IMR-90 (cell line): ENCODE data around the gene SYP. TPM values are rescaled to one million over a fixed set of nuclear protein-coding genes. Genes with fewer than 3 reads are reported as not detected.

Source experiments
- ATAC-seq: fragments of 200-7000 bp; cut with Tn5 transposase; 2 replicates; pipeline ENCODE4 v1.9.1; 2020; ENCODE audit warnings: low read depth, mild to moderate bottlenecking, moderate library complexity
- BruUV-seq: library from RNA; stranded (reverse); fragments of 400-500 nt; replicated peaks from 2 replicates; lab custom pipeline; 2021; lab: Mats Ljungman, UMichigan
- CTCF ChIA-PET: fragments of 300-600 bp; formaldehyde crosslinking; extraction: SDS; loops from one replicate; lab custom pipeline; 2021; ENCODE audit warnings: antibody characterized with exemption; lab: Yijun Ruan, JAX
- POLR2A ChIA-PET: fragments of 300-600 bp; sonication (Branson Sonifier 250); formaldehyde crosslinking; loops from one replicate; lab custom pipeline; 2022; ENCODE audit warnings: antibody characterized with exemption; ENCODE audit not compliant: unreplicated experiment; lab: Charles Lee
- DNase-seq: peaks from one replicate; pipeline ENCODE4 v3.0.0; 2013
- H2AFZ ChIP-seq: replicated peaks from 2 replicates; pipeline ENCODE3; 2013; ENCODE audit warnings: low read length, mild to moderate bottlenecking; ENCODE audit not compliant: poor library complexity
- H2AK5ac ChIP-seq: 2 replicates; pipeline ENCODE4 v1.6.1; 2013; ENCODE audit warnings: low read depth, low read length, inconsistent platforms
- H2AK9ac ChIP-seq: replicated peaks from 2 replicates; pipeline ENCODE3; 2013; ENCODE audit warnings: mild to moderate bottlenecking, low read depth, low read length, moderate library complexity; ENCODE audit not compliant: poor library complexity
- H2BK120ac ChIP-seq: 2 replicates; pipeline ENCODE4 v1.6.1; 2013; ENCODE audit warnings: low read depth, low read length, inconsistent platforms
- H2BK15ac ChIP-seq: 3 replicates; pipeline ENCODE4 v1.6.1; 2013; ENCODE audit warnings: low read depth, low read length, inconsistent platforms
- H2BK20ac ChIP-seq: 2 replicates; pipeline ENCODE4 v1.6.1; 2013; ENCODE audit warnings: low read depth, mild to moderate bottlenecking, inconsistent platforms, low read length, moderate library complexity
- H2BK5ac ChIP-seq: 2 replicates; pipeline ENCODE4 v1.6.1; 2013; ENCODE audit warnings: mild to moderate bottlenecking, low read depth, low read length, inconsistent platforms; ENCODE audit not compliant: poor library complexity, severe bottlenecking
- H3K14ac ChIP-seq: replicated peaks from 2 replicates; pipeline ENCODE4 v1.6.1; 2013; ENCODE audit warnings: low read depth, low read length, inconsistent platforms
- H3K18ac ChIP-seq: 2 replicates; pipeline ENCODE4 v1.6.1; 2013; ENCODE audit warnings: low read depth, low read length, control low read depth
- H3K23ac ChIP-seq: 2 replicates; pipeline ENCODE4 v1.6.1; 2013; ENCODE audit warnings: low read depth, low read length, inconsistent platforms
- H3K27ac ChIP-seq: 2 replicates; pipeline ENCODE4 v1.5.1; 2013; ENCODE audit warnings: mild to moderate bottlenecking, control low read depth, low read length; ENCODE audit not compliant: insufficient read depth
- H3K27me3 ChIP-seq: 2 replicates; pipeline ENCODE4 v1.6.1; 2013; ENCODE audit warnings: low read length; ENCODE audit not compliant: control insufficient read depth, insufficient read depth
- H3K36me3 ChIP-seq: 2 replicates; pipeline ENCODE4 v1.6.1; 2013; ENCODE audit warnings: low read length, mixed read lengths; ENCODE audit not compliant: control insufficient read depth, insufficient read depth
- H3K4ac ChIP-seq: 2 replicates; pipeline ENCODE4 v1.6.1; 2013; ENCODE audit warnings: low read depth, low read length, inconsistent platforms
- H3K4me1 ChIP-seq: 2 replicates; pipeline ENCODE4 v1.6.1; 2013; ENCODE audit warnings: low read length, mixed read lengths; ENCODE audit not compliant: control insufficient read depth, insufficient read depth
- H3K4me2 ChIP-seq: 2 replicates; pipeline ENCODE4 v1.6.1; 2013; ENCODE audit warnings: low read depth, mild to moderate bottlenecking, control low read depth, low read length, moderate library complexity
- H3K4me3 ChIP-seq: 2 replicates; pipeline ENCODE4 v1.5.1; 2013; ENCODE audit warnings: low read depth, mild to moderate bottlenecking, control low read depth, low read length, moderate library complexity; ENCODE audit not compliant: insufficient read depth
- H3K56ac ChIP-seq: 2 replicates; pipeline ENCODE4 v1.6.1; 2013; ENCODE audit warnings: low read length, inconsistent platforms; ENCODE audit not compliant: insufficient read depth; ENCODE audit errors: extremely low read depth
- H3K79me1 ChIP-seq, 2 experiments: 2 replicates each; pipeline ENCODE4 v1.6.1; 2013; ENCODE audit warnings: low read length in 2 of 2, inconsistent platforms in 1 of 2, low read depth in 1 of 2
- H3K9ac ChIP-seq: 2 replicates; pipeline ENCODE4 v1.6.1; 2013; ENCODE audit warnings: low read depth, low read length, control low read depth
- H3K9me1 ChIP-seq: 2 replicates; pipeline ENCODE4 v1.6.1; 2013; ENCODE audit warnings: low read length, inconsistent platforms; ENCODE audit not compliant: insufficient read depth
- H3K9me3 ChIP-seq: 2 replicates; pipeline ENCODE4 v1.6.1; 2013; ENCODE audit warnings: low read length; ENCODE audit not compliant: control insufficient read depth, insufficient read depth
- H4K20me1 ChIP-seq: 2 replicates; pipeline ENCODE4 v1.6.1; 2013; ENCODE audit warnings: low read length, inconsistent platforms; ENCODE audit not compliant: insufficient read depth
- H4K5ac ChIP-seq: 2 replicates; pipeline ENCODE4 v1.6.1; 2013; ENCODE audit warnings: mild to moderate bottlenecking, low read depth, low read length, control low read depth
- H4K8ac ChIP-seq, 2 experiments: 2 replicates each; pipeline ENCODE4 v1.6.1; 2013; ENCODE audit warnings: low read depth in 2 of 2, low read length in 2 of 2, control low read depth in 1 of 2, inconsistent platforms in 1 of 2
- H4K91ac ChIP-seq: 2 replicates; pipeline ENCODE4 v1.6.1; 2013; ENCODE audit warnings: low read depth, low read length, inconsistent platforms; ENCODE audit not compliant: insufficient read depth
- BHLHE40 ChIP-seq: fragments of 150-350 bp; IDR thresholded peaks from 2 replicates; pipeline ENCODE4 v1.6.1; 2016; ENCODE audit warnings: mild to moderate bottlenecking, low read depth, low read length
- CEBPB ChIP-seq: IDR thresholded peaks from 2 replicates; pipeline ENCODE4 v1.6.1; 2012; ENCODE audit warnings: low read depth, low read length, improper control_type of control experiment
- CHD1 ChIP-seq: IDR thresholded peaks from 2 replicates; pipeline ENCODE4 v1.6.1; 2012; ENCODE audit warnings: low read depth, low read length, improper control_type of control experiment
- FOS ChIP-seq: fragments of 150-350 bp; IDR thresholded peaks from 2 replicates; pipeline ENCODE4 v1.6.1; 2016; ENCODE audit warnings: low read depth, low read length
- MAFK ChIP-seq: IDR thresholded peaks from 2 replicates; pipeline ENCODE4 v1.6.1; 2012; ENCODE audit warnings: low read depth, low read length, improper control_type of control experiment
- MAZ ChIP-seq: IDR thresholded peaks from 2 replicates; pipeline ENCODE4 v1.6.1; 2012; ENCODE audit warnings: low read depth, mild to moderate bottlenecking, low read length, improper control_type of control experiment, moderate library complexity, borderline replicate concordance
- MXI1 ChIP-seq: IDR thresholded peaks from 2 replicates; pipeline ENCODE4 v1.6.1; 2012; ENCODE audit warnings: low read depth, mild to moderate bottlenecking, low read length, moderate library complexity, borderline replicate concordance
- NFE2L2 ChIP-seq: fragments of 150-350 bp; IDR thresholded peaks from 2 replicates; pipeline ENCODE4 v1.6.1; 2016; ENCODE audit warnings: low read depth, mild to moderate bottlenecking, low read length
- POLR2A ChIP-seq: IDR thresholded peaks from 2 replicates; pipeline ENCODE4 v1.6.1; 2012; ENCODE audit warnings: mild to moderate bottlenecking, low read depth, low read length
- RAD21 ChIP-seq: IDR thresholded peaks from 2 replicates; pipeline ENCODE4 v1.6.1; 2012; ENCODE audit warnings: low read length, improper control_type of control experiment
- RCOR1 ChIP-seq: IDR thresholded peaks from 2 replicates; pipeline ENCODE4 v1.6.1; 2012; ENCODE audit warnings: mild to moderate bottlenecking, low read length, improper control_type of control experiment; ENCODE audit not compliant: insufficient replicate concordance
- RFX5 ChIP-seq: IDR thresholded peaks from 2 replicates; pipeline ENCODE4 v1.8.0; 2012; ENCODE audit warnings: low read depth, mild to moderate bottlenecking, low read length, moderate library complexity
- SMC3 ChIP-seq: fragments of 150-350 bp; IDR thresholded peaks from 2 replicates; pipeline ENCODE4 v1.6.1; 2016; ENCODE audit warnings: low read depth, mild to moderate bottlenecking, antibody characterized with exemption, low read length, moderate library complexity
- WGBS, 2 experiments: methylation state at CpG; one replicate each; pipeline versions ENCODE4 v1.1.5 to v1.1.7; 2013; ENCODE audit warnings: missing lambda C conversion rate in 2 of 2; ENCODE audit not compliant: insufficient read length in 1 of 2; ENCODE audit errors: extremely low coverage in 2 of 2; 5-methylcytosine and 5-hydroxymethylcytosine counted together
- dilution Hi-C: fragments of 300-500 bp; cut with HindIII; formaldehyde crosslinking; loops from one replicate; pipeline ENCODE4 v1.14.3; 2018; ENCODE audit warnings: low sequenced_read_pairs; ENCODE audit not compliant: unreplicated experiment
- in situ Hi-C: fragments of 300-500 bp; cut with MboI; formaldehyde crosslinking; loops from 3 replicates; pipeline ENCODE4 v1.14.3; 2019; ENCODE audit warnings: low sequenced_read_pairs, inconsistent platforms, mixed read lengths
- intact Hi-C: fragments of 100-400 bp; cut with micrococcal nuclease; formaldehyde crosslinking; loops from 2 replicates; pipeline ENCODE4 v1.10.0; 2022
- polyA plus RNA-seq, 3 experiments: library from polyadenylated mRNA; depleted of rRNA; stranded (reverse); fragments of >200 nt; gene quantifications; 2 replicates each; pipeline ENCODE4 v1.2.3, GENCODE V29; 2012; ENCODE audit warnings: low replicate concordance in 1 of 3
- total RNA-seq: library from RNA; depleted of rRNA; stranded (reverse); fragments of >200 nt; gene quantifications from 2 replicates; pipeline ENCODE4 v1.2.3, GENCODE V29; 2012
- TF ChIP-seq, protein P1 (sequence below): conservative IDR thresholded peaks from 2 replicates; pipeline ENCODE4 v1.5.1; 2012; ENCODE audit warnings: mild to moderate bottlenecking, low read depth, low read length, improper control_type of control experiment
- TF ChIP-seq, protein P2 (sequence below): fragments of 150-350 bp; IDR thresholded peaks from 2 replicates; pipeline ENCODE4 v1.6.1; 2016; ENCODE audit warnings: low read depth, mild to moderate bottlenecking, low read length, moderate library complexity, borderline replicate concordance

Gene SYP
- total and polyA plus RNA-seq, 2 of the 4 experiments (the other 2 are of a cell fraction): under 0.01 to 0.05 TPM

DNA sequence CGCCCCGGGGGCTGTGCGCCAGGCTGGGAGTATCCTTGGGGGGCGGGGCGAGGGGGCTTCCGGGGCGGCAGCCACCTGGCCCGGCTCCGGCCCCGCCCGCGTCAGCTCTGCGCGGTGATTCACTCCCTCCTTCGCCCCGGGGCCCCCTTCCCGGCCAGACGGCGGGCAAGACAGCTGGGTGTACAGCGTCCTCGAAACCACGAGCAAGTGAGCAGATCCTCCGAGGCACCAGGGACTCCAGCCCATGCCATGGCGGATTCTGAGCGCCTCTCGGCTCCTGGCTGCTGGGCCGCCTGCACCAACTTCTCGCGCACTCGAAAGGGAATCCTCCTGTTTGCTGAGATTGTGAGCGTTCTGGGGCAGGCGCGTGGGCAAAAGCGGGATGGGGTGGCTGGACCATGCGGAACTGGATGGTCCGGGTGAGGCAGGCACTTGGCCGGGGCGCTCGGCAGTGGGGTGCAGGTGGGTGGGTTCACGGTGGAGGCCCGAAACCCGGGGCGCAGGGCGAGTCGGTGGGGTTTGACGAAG, 28.2 kb downstream of the SYP start, which contains the start of gene PLP2:
PLP2 (plus strand) TSS at position 147 of the 528 bp plus-strand sequence; CDS start at position 250, 103 bp downstream.
- Histone ChIP-seq H3K9me3 (no peaks in the 10 kb centered on the region; the same call in 1 of the 2 replicates), H3K56ac (peak within 1 kb of the TSS; percentile 51), H2AFZ (peak within 1 kb of the TSS; percentile 91), H3K14ac (peak within 1 kb of the TSS; percentile 96), H4K20me1 (no peaks in the 10 kb centered on the region; the same call in 1 of the 2 replicates), H3K27ac (peak within 1 kb of the TSS; percentile 45), H2BK5ac (peak within 1 kb of the TSS; percentile 22), H3K4ac (peak within 1 kb of the TSS; percentile 94), H2BK20ac (0 out of 2 replicates have a peak within 1 kb of the TSS, but pooled peaks have one; percentile 35), H3K23ac (peak within 1 kb of the TSS; percentile 75), H4K8ac (peak within 1 kb of the TSS; percentile 84 to 89), H3K36me3 (peaks cover 9% of the 10 kb centered on the region), H3K79me1 (peaks cover 17 to 19% of the 10 kb centered on the region in 2 experiments), H3K9me1 (0 out of 2 replicates have a peak, but pooled peaks cover 5% of the 10 kb centered on the region), H3K27me3 (no peaks in the 10 kb centered on the region), H3K4me2 (peak within 1 kb of the TSS; percentile 92), H2AK5ac (peak within 1 kb of the TSS; percentile 82), H4K91ac (peak within 1 kb of the TSS; percentile 84), H2BK15ac (no peak within 1 kb of the TSS), H4K5ac (peak within 1 kb of the TSS; percentile 73; the same call in 1 of the 2 replicates), H3K9ac (peak within 1 kb of the TSS; percentile 61), H2AK9ac (peak within 1 kb of the TSS; percentile 98), H3K4me1 (peaks cover 8% of the 10 kb centered on the region), H3K4me3 (peak within 1 kb of the TSS; percentile 61), H3K18ac (peak within 1 kb of the TSS; percentile 25; the same call in 1 of the 2 replicates), H2BK120ac (peak within 1 kb of the TSS; percentile 64)
- DNase-seq (peak; percentile 40), ATAC-seq (peak; percentile 48)
- intact Hi-C loops (no loop called here), in situ Hi-C loops (no loop called here), dilution Hi-C loops (no loop called here)
- WGBS, 2 experiments: 31% methylated on average over 20 of the region's 46 CpGs; no CpG with 5 or more reads in 1 of the 2 experiments
- no TSS peak for BruUV-seq
- ChIA-PET POLR2A (no interaction called here), CTCF (no interaction called here)
- TF ChIP-seq RFX5 (no peak), MAFK (no peak), CHD1 (no peak), FOS (0 out of 2 replicates have a peak, but pooled peaks have one; percentile 27), CEBPB (no peak), BHLHE40 (no peak), RCOR1 (no peak), SMC3 (no peak), RAD21 (no peak), MAZ (peak; percentile 76; the same call in 1 of the 2 replicates), MXI1 (no peak; the same call in 1 of the 2 replicates), POLR2A (peak; percentile 60), NFE2L2 (no peak)
- TF ChIP-seq, protein P1, sequence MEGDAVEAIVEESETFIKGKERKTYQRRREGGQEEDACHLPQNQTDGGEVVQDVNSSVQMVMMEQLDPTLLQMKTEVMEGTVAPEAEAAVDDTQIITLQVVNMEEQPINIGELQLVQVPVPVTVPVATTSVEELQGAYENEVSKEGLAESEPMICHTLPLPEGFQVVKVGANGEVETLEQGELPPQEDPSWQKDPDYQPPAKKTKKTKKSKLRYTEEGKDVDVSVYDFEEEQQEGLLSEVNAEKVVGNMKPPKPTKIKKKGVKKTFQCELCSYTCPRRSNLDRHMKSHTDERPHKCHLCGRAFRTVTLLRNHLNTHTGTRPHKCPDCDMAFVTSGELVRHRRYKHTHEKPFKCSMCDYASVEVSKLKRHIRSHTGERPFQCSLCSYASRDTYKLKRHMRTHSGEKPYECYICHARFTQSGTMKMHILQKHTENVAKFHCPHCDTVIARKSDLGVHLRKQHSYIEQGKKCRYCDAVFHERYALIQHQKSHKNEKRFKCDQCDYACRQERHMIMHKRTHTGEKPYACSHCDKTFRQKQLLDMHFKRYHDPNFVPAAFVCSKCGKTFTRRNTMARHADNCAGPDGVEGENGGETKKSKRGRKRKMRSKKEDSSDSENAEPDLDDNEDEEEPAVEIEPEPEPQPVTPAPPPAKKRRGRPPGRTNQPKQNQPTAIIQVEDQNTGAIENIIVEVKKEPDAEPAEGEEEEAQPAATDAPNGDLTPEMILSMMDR: no peak
- TF ChIP-seq, protein P2, sequence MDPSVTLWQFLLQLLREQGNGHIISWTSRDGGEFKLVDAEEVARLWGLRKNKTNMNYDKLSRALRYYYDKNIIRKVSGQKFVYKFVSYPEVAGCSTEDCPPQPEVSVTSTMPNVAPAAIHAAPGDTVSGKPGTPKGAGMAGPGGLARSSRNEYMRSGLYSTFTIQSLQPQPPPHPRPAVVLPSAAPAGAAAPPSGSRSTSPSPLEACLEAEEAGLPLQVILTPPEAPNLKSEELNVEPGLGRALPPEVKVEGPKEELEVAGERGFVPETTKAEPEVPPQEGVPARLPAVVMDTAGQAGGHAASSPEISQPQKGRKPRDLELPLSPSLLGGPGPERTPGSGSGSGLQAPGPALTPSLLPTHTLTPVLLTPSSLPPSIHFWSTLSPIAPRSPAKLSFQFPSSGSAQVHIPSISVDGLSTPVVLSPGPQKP: no peak
